GM12801 (cell line): ENCODE data around the gene TMEM117.

Experiments
- CTCF ChIP-seq: IDR thresholded peaks from one replicate; pipeline ENCODE4 v1.5.1; 2011; ENCODE audit warnings: control low read depth; ENCODE audit not compliant: insufficient read length; ENCODE audit errors: extremely low read depth

TMEM117 gene

GRCh38 chr12:44054281-44054680 lies 218.4 kb downstream of the TMEM117 start:
- no peak for TF ChIP-seq CTCF

GRCh38 chr12:44058366-44058765 lies 222.5 kb downstream of the TMEM117 start:
- TF ChIP-seq CTCF: no peak

- no peak for TF ChIP-seq CTCF
These were observed 223.6 kb downstream of the TMEM117 start for GRCh38 chr12:44059476-44059875.

- TF ChIP-seq CTCF: no peak
These were observed 227.8 kb downstream of the TMEM117 start for GRCh38 chr12:44063671-44064070.

- TF ChIP-seq CTCF: no peak
These were observed 241.0 kb downstream of the TMEM117 start for GRCh38 chr12:44076871-44077270.

- no peak for TF ChIP-seq CTCF
These were observed 241.4 kb downstream of the TMEM117 start for GRCh38 chr12:44077294-44077693.

- TF ChIP-seq CTCF: no peak
These were observed 242.4 kb downstream of the TMEM117 start for GRCh38 chr12:44078273-44078672.

- TF ChIP-seq CTCF: no peak
These were observed 252.8 kb downstream of the TMEM117 start for GRCh38 chr12:44088647-44089046.
